ENCODE measurements around the gene RAP1GAP2. TPM values are rescaled to one million over a fixed set of nuclear protein-coding genes. Genes with fewer than 3 reads are reported as not detected.
"Not testable (repeated sequence)": the region's sequence is repeated elsewhere in the genome, so short reads cannot be mapped to it uniquely, and the experiment has no call there.

The RAP1GAP2 gene
- total RNA-seq, 4 donors from 2014 or later, result 1.5 to 23.1 (median 6.7) TPM

DNA sequence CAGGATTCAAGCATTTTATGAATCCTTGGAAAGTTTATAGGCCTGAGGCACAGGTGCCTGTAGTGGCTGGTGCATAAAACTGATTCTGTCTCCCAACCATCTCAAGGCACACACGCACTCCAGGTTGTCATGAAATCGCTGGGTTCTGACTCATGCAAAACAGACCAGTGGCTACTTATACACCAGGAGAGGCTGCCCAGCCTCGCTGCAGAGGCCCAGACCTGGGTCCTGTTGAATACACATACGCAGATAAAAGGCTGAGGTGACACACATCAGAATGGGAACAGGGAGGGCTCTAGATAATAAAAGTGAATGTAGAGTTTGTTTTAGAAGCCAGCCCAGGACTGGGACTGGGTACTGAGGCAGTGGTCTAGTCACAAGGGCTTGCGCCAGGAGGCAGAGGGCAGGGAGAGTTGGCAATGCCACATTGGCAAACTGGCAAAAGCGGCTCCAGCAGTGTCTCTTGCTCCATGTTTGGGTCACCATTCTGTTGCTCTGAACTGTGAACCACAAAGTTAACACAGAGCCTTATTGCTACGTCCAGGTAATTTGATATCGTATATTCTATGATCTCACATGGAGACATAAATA, 253.6 kb downstream of the RAP1GAP2 start:
- DNase-seq, result no peak
- no peaks in the 10 kb centered on the region for H3K9me3 ChIP-seq
- TF ChIP-seq CTCF (IDR thresholded peaks at IDR 0.05), result no peak
- no peak for TF ChIP-seq POLR2A (IDR thresholded peaks at IDR 0.05)
- no peaks in the 10 kb centered on the region for H3K27me3 ChIP-seq
- H3K36me3 ChIP-seq, result no peaks in the 10 kb centered on the region
- H3K27ac ChIP-seq, result no peak overlapping the region
- H3K4me1 ChIP-seq, result no peaks in the 10 kb centered on the region
- no peak overlapping the region for H3K4me3 ChIP-seq
- intact Hi-C loops (cut with DNase I; ENCODE audit: low total_unique reads), result no loop called here

GRCh38 chr17:3054868-3055267, 258.6 kb downstream of the RAP1GAP2 start:
- H3K27me3 ChIP-seq; intact Hi-C loops (cut with DNase I; ENCODE audit: low total_unique reads); H3K4me1 ChIP-seq; H3K36me3 ChIP-seq; DNase-seq; H3K4me3 ChIP-seq; H3K27ac ChIP-seq; H3K9me3 ChIP-seq: not testable (repeated sequence)

DNA sequence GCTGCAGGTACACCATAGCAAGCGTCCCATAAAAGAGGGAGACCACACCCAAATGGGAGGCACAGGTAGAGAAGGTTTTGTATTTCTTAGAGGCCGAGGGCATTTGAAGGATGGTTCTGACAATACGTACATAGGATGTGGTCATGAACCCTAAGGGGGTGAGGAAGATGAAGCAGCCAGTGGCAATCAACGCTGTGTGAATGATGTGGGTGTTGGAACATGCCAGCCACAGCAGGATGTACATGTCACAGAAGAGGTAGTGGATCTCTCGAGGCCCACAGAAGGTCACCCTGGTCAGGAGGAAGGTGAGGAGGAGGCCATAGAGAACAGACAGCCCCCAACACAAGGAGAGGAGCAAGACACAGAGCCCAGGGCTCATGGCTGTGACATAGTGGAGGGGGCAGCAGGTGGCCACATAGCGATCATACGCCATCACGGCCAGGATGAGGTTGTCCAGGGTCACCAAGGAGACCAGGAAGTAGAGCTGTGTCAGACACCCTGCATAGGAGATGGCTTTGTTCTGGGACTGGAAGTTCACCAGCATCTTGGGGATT, 266.7 kb downstream of the RAP1GAP2 start:
- H3K36me3 ChIP-seq; intact Hi-C loops (cut with DNase I; ENCODE audit: low total_unique reads); DNase-seq; H3K27me3 ChIP-seq; H3K4me3 ChIP-seq; H3K9me3 ChIP-seq; H3K4me1 ChIP-seq; H3K27ac ChIP-seq: not testable (repeated sequence)

DNA sequence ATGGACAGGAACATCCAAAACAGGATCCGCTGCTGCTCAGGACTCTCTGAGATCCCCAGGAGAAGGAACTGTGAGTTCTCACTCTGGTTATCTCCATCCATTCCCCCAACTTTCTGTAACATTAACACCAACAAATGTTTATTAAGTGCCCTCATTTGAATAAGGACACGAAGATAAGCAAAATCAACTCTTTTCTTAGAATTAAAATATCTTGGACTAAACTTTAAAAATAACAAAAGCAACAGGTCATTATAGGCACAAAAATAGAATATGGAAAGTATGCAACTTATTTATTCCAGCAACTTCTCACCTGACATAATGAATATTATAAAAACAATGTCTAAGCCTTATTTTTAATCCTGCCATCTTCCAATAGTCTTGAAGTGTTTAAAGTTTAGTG, 267.3 kb downstream of the RAP1GAP2 start, which contains the start of gene OR1D5:
Gene OR1D5 (minus strand): TSS at position 101 of the 400 bp plus-strand sequence. CDS start 0 bp downstream, at position 101.
- intact Hi-C loops (cut with DNase I; ENCODE audit: low total_unique reads); H3K4me1 ChIP-seq; H3K36me3 ChIP-seq; H3K27ac ChIP-seq; H3K4me3 ChIP-seq; H3K27me3 ChIP-seq; H3K9me3 ChIP-seq; DNase-seq: not testable (repeated sequence)

- H3K36me3 ChIP-seq; DNase-seq; intact Hi-C loops (cut with DNase I; ENCODE audit: low total_unique reads); H3K27ac ChIP-seq; H3K9me3 ChIP-seq; H3K4me1 ChIP-seq; H3K4me3 ChIP-seq; H3K27me3 ChIP-seq: not testable (repeated sequence)
These were observed 269.0 kb downstream of the RAP1GAP2 start for GRCh38 chr17:3065192-3065591.

DNA sequence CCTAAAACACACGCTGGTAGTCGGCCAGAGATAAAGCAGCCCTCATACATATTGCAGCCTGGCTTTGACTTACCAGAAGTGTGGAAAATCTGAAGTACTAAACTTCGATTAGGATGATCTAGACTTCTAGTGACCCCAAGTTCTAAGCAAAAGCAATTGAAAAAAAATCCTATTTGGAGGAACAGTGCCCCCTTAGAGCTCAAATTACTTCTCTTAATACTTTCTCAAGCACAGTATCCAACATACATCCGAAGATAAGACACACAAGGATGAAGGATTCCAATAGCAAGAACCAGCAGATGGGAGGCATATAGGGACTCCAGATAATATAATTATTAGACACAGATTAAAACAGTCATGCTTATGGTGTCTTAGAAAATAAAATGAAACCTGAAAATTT, 277.6 kb downstream of the RAP1GAP2 start:
- H3K36me3 ChIP-seq; H3K9me3 ChIP-seq; H3K4me3 ChIP-seq; H3K27me3 ChIP-seq; H3K4me1 ChIP-seq; intact Hi-C loops (cut with DNase I; ENCODE audit: low total_unique reads); DNase-seq; H3K27ac ChIP-seq: not testable (repeated sequence)

MicroRNAs within 50 kb of the gene (microRNA counts, 767-probe panel; counts per million panel counts)
- microRNA hsa-miR-1253, result 0 counts per million in 2 donors

Small RNA genes lying within 50 kb of the gene (microRNA-seq; reads per million reads assigned to microRNA genes)
- not detected for gene MIR1253 (ENCODE audit: borderline microRNAs expressed, borderline replicate concordance)

Small RNA genes lying within 50 kb of the gene (small RNA-seq; reads per million reads assigned to genes)
- not detected for gene MIR1253
- gene hsa-mir-1253, result not detected

Other genes with a start within 250 kb of the RAP1GAP2 start
- 100 to 1,000 TPM in 3 of 4 donors, 10 to 100 TPM in 1; 84.4 to 189 (median 159) TPM for gene PAFAH1B1, start 202.8 kb upstream of the RAP1GAP2 start, total RNA-seq
- gene CLUH, start 84.7 kb upstream of the RAP1GAP2 start, total RNA-seq, result 10 to 100 TPM in 3 of 4 donors, 1 to 10 TPM in 1; 9.2 to 40.3 (median 20.1) TPM
- gene CCDC92B, start 46.8 kb upstream of the RAP1GAP2 start, total RNA-seq, result under 1 TPM in 1 of 4 donors, not detected in 3; 0.21 TPM

All from uterus (tissue), 4 donors.